GM18858 (cell line): ENCODE measurements around the gene TADA3.
"Not testable (repeated sequence)": the region's sequence is repeated elsewhere in the genome, so short reads cannot be mapped to it uniquely, and the experiment has no call there.

Experiments
- ATAC-seq: cut with Tn5 transposase; IDR thresholded peaks from one replicate; pipeline ENCODE4 v1.9.1; 2021; ENCODE audit not compliant: unreplicated experiment

TADA3 gene

DNA sequence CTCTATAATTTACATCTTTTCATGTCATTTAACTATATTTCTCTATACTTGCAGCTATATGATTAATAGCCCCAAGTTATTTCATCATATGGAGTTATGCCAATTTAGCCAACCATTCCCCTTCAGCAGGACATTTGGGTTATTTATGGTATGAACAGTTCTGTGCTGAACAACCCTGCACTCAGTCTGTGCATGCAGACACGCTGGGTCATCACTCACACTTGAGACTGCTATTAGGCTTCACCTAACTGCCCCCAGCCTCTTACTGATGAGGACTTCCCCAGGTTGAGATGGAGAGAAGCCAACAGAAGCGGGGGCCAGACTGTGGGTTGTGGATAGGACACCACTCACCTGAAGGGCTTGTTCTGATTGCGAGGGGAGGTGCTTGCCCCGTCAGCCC is 7.3 kb downstream of the TADA3 start:
- no peak for ATAC-seq

DNA sequence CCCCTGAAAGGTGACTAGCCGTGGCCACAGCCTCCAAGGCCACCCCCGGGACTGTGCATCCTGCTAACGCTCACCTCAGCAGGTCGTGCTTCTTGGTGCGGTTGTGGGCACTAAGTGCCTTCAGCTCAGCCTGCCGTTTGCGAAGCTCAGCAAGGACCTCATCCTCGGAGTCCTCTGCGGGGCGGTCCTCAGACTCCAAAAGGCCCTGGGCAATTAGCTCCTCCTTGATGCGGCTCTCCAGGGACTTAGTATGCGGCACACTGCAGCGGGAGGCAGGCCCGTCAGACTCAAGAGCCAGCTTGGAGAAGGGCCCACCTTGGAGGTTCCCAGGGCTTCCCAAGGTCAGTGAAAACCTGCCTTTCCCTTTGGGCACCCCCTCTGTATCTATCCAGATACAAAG is 8.3 kb downstream of the TADA3 start:
- no peak for ATAC-seq

GRCh38 chr3:9782770-9783169 is 9.5 kb downstream of the TADA3 start:
- ATAC-seq: no peak

GRCh38 chr3:9781978-9782603 is 10.2 kb downstream of the TADA3 start:
- no peak for ATAC-seq

DNA sequence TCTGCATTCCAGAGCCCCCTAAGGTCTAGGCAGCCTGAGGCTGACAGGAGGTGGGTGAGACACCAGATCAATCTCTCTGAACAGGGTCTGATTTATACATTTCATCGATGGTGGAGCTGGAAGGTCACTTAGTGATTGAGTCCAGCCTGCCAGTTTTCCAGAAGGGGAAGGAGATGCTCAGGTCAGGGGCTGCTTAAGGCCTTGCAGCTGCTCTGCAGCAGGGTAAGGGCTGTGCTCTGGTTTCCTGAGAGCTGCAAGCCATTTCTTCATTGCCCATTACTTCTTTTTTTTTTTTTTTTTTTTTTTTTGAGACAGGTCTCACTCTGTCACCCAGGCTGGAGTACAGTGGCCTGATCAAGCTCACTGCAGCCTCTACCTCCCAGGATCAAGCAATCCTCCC is 10.7 kb downstream of the TADA3 start:
- ATAC-seq: no peak

GRCh38 chr3:9780910-9781309 is 11.4 kb downstream of the TADA3 start:
- no peak for ATAC-seq

DNA sequence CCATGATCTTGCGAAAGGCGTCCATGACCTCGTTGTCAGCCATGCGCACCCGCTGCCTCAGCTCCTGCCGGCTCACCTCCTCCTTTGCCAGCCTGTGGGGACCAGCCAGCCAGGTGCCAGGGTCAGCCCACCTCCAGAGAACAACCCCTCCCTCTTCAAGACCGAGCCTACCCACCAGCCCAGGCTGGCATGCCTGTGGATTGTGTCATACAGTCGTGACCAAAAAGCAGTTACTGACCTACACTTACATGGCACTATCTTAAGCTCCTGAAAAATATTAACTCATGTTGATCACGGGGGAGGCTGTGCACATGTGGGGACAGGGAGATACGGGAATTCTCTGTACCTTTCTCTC is 11.8 kb downstream of the TADA3 start:
- ATAC-seq: no peak

GRCh38 chr3:9779721-9780457 is 12.4 kb downstream of the TADA3 start:
- ATAC-seq: peak; percentile 43

DNA sequence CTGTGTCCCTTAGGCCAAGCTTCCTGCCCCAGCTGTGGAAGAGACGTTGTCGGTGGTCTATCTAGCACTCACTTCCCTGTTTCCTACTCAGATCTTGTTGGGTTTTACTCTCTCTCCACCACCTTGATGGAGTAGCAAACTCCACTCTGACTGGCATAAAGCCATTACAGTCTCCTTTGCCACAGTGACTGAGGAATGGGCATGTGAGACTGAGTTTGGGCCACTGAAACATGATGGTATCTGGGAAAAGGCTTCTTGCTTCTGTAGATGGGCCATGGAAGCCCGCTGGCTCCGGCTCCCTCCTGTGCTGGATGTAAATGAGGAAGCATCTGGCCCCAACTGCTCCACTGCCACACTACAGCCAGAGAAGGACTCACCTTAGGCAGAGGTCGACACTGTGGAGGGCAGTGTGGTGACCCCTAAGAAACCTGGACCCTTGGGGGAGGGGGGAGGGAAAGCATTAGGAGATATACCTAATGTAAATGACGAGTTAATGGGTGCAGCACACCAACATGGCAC is 13.1 kb downstream of the TADA3 start:
- no peak for ATAC-seq

DNA sequence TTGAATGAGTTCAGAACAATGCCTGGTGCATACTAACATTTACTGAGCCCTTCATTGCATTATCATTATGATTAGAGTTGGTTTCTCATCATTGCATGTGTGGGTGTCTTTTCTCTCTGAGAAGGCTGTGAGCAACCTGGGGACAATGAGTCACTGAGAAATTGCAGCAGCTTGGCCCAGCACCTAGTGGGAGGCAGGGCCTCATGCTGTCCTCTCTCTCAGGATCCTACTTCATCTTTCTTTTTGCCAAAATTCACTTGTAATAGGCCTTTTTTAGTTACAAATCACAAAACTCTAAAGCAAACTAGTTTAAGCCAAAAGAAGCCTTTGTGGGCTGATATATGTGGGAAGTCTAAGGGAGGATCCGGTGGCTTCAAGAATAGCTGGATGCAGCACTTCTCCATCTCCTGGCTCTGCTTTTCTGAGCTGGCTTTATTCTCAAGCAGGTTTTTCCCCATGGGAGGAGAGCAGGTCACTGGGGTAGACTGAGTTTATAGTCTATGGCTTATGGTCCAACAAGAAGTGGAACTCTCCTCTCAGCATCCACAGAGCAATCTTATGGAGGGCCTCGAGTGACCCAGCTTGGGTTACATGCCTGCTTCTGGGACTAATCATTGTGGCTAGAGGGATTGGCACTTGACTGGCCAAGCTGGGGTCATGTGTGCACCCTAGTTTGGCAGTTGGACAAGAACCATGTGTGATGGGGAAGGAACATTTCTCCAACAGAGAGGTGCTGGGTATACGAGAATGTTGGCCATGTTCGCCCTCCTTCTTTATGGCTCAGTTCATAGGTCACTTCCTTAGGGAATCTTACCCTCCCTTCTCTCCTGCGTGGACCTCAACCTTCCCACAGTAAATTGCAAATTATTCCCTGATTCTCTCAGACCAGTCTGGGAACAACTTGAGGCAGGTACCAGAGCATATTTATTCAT is 13.9 kb downstream of the TADA3 start:
- no peak for ATAC-seq

DNA sequence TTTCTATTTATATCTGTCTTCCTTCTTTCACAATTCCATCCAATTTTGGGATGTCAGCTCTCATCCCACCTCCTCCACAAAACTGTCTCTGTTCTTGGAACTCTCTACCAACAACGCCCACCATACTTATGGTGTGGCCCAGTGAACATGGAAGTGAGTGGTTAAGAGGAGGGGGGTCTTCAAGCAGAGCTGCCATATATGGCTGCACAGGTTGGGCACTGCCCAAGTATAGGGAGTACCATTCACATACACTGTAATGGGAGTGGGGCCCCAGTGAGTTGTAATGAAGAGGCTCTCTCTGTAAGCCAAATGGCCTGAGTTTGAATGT is 14.6 kb downstream of the TADA3 start:
- no peak for ATAC-seq

- ATAC-seq: no peak
Measured at GRCh38 chr3:9776896-9777693, 15.2 kb downstream of the TADA3 start.

GRCh38 chr3:9771007-9771406 is 21.3 kb downstream of the TADA3 start:
- ATAC-seq: not testable (repeated sequence)

GRCh38 chr3:9770276-9770812 is 21.9 kb downstream of the TADA3 start:
- no peak for ATAC-seq

DNA sequence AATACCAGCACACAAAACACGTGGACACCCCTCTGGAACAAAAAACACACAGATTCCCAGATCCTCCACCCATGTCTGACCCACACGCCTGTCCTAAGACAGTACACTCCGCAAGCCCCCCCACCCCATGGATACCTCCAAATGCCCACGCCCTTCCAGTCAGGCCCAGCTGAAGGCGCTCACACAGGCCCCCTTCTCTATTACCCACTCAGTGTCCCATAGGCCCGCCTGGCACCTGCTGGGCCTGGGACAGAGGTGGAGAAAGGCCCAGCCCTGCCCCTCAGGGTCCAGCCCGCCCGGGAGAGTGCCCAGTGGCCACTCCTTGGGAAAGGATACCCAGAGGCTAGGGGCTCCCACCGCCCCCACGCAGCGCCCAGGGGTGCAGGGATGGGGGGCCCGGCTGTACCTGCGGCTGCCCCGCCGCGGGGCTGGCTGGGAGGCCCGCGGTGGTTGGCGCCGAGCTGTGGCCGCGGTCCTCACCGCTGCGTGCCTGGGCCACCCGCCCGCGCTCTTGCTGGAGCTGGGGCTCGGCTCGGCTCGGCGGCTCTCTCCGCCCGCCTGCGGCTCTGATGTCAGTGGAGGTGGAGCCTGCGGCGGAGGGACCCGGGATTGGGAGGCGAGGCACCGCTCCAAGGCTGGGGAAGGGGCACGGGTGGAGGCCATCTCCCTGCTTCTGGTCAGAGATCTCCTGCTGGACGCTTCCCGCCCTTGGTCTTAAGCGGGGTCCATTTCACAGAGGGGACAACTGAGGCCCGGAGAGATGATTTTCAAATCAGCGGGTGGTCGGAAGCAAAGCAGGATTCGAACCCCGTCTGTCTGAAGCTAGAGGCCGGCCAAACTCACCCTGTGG is 22.6 kb downstream of the TADA3 start, which contains the start of gene CAMK1:
Gene CAMK1, minus strand, starts transcription at position 522 of the 850 bp plus-strand sequence. CDS start 2,198 bp downstream, outside the sequence.
- ATAC-seq: no peak

- ATAC-seq: no peak
Measured at GRCh38 chr3:9769012-9769411, 23.3 kb downstream of the TADA3 start.

- no peak for ATAC-seq
Measured at GRCh38 chr3:9768141-9768775, 24.0 kb downstream of the TADA3 start.

- no peak for ATAC-seq
Measured at GRCh38 chr3:9767418-9767817, 24.9 kb downstream of the TADA3 start.

GRCh38 chr3:9765865-9766264 is 26.4 kb downstream of the TADA3 start:
- ATAC-seq: no peak
